CD4-positive, alpha-beta T cell treated with Interleukin-17A for 1 hour (primary cell): ENCODE results near the gene NLRP12.
"Not testable (repeated sequence)": the region's sequence is repeated elsewhere in the genome, so short reads cannot be mapped to it uniquely, and the experiment has no call there.

ENCODE experiments used
- DNase-seq: peaks from one replicate; pipeline ENCODE4 v3.0.0-alpha.2; 2020

The NLRP12 gene

DNA sequence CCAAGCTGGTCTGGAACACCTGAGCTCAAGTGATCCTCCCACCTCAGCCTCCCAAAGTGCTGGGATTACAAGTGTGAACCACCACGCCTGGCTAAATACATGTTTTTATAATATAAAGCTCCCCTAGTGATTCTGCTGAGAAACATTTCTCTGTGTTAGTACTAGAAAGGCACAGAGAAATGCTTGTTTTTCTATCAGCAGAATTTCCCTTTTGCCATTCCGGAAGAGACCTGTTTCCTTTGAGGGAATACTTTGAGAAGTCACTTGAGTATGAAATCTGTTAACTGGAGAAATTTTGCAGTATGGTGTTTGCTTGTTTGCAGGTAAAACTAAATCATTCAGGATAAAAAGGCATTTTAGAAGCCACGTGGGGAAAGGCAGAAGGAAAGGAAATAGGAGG lies 4.4 kb upstream of the NLRP12 start:
- no peak for DNase-seq

GRCh38 chr19:53826876-53827275 lies 2.8 kb upstream of the NLRP12 start:
- no peak for DNase-seq

DNA sequence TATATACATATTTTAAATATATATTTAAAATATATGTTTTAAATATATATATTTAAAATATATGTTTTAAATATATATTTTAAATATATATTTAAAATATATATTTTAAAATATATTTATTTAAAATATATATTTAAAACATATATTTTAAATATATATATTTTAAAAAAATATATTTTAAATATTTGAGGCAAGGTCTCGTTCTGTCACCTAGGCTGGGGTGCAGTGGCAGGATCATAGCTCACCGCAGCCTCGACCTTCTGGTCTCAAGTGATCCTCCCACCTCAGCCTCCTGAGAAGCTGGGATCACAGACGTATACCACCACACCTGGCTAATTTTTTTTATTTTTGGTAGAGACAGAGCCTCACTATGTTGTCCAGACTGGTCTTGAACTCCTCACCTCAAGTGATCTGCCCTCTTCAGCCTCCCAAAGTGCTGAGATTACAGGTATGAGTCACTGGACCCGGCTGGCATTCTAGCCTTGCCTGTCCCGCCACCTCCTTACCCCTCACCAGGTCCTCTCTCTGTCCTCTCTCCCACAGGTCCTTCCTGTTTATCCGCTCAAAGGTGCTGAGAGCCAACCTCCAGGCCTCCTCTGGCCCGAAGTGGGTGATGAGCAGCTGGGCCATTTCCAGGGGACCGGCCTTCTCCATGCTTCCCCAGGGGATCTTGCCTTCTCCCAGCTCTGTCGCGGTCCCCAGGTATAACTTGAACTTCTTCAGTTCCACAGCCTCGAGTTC lies 564 bp downstream of the NLRP12 start:
- no peak for DNase-seq

DNA sequence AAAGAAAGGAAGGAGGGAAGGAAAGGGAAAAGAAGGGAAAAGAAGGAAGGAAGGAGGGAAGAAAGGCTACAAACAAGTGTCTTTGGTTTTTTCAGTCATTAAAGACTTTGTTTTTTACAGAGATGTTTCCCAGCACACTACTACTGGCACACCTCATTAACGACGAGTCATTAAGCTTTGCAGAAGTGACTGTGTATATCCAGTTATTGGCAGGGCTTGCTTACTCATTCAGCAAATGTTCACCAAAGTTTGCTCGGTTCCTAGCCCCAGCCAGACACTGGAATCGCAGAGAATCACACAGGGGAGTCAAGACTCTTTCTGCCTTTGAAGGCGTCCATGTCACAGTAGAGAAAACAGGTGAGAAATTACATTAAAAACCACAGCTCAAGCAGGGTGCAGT lies 4.3 kb downstream of the NLRP12 start:
- no peak for DNase-seq

DNA sequence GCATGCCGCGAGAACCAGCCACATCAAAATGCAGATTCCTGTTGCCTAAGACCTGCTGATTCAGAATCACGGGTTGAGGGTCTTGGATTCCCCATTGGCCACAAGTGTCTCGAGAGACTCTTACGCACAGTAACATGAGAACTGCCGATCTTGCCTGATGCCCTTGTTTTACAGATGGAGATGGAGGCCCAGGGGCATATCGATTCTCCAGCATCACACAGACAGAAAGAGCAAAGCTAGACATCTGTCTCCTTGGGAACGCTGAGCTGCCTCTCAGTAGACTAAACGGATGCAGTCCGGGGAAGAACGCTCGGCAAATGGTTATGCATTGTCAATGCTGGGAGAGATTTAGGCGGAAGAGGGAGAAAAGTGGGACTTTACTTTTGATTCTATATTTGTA lies 5.4 kb downstream of the NLRP12 start:
- DNase-seq = no peak

DNA sequence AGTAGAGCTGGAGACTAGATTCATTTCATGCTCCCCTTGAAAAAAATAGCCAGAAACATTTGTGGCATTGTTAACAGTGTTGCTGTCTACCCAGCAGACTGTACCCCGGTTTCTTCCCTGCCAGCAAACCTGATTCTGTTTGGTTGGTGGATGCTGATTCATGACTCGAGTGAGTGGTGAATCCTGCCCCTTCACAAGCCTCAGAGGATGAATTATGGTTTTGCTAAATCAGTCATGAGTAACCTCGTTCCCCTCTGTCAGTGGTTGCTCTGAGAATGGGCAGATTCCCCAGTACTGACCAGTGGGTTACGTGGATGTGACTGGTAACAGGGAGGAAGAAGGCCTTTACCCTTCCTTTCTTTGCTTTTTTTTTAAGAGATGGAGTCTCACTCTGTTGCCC lies 10.1 kb downstream of the NLRP12 start:
- no peak for DNase-seq

DNA sequence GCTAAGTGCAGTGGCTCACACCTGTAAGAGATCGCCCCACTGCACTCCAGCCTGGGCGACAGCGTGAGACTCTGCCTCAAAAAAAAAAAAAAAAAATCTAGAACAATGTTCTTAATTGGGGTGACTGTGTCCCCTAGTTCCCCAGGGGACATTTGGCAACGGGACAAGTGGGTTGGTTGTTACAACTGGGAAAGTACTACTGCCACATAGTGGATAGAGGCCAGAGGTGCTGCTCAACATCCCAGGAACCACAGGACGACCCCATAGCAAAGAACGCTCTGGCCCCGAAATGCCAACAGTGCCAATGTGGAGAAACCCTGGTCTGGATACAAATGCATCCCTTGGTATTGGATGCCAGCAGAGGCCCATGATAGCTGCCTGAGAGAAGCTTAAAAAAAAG lies 11.8 kb downstream of the NLRP12 start:
- DNase-seq = no peak

DNA sequence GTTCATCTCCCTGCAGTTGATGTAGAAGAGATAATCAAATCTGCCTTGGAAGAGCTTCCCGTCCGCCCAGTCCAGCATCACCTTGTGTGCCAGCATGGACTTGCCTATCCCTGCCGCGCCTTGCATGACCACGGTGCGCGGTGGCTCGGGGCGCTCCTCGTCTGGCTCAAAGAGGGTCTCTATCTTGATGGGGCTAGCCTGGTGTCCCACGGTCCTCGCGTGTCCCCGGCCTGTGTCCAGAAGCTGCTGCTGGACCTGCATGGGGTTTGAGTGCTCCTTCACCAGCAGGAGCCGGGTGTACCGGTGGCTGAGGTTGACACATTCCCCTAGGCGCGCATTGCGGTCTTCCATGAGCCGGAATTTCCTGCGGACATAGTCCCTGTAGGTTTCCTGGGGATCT lies 13.2 kb downstream of the NLRP12 start:
- DNase-seq = no peak

GRCh38 chr19:53810187-53810546 lies 13.9 kb downstream of the NLRP12 start:
- DNase-seq = no peak

- no peak for DNase-seq
These were observed 14.5 kb downstream of the NLRP12 start for GRCh38 chr19:53809518-53810186.

- no peak for DNase-seq
These were observed 15.4 kb downstream of the NLRP12 start for GRCh38 chr19:53808710-53809125.

DNA sequence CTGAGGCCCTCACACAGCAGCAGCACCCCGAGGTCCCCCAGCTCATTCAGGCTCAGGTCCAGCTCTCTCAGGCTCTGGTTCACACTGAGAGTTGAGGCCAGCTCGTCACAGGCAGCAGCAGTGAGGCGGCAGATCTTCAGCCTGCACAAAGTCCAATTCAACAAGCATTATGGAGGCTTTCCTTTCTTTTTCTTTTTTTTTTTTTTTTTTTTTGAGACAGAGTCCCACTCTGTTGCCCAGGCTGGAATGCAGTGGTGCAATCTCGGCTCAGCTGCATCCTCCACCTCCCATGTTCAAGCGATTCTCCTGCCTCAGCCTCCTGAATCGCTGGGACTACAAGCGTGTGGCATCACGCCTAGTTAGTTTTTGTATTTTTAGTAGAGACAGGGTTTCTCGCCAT lies 22.9 kb downstream of the NLRP12 start:
- DNase-seq = no peak

GRCh38 chr19:53795019-53795418 lies 29.1 kb downstream of the NLRP12 start:
- no peak for DNase-seq

DNA sequence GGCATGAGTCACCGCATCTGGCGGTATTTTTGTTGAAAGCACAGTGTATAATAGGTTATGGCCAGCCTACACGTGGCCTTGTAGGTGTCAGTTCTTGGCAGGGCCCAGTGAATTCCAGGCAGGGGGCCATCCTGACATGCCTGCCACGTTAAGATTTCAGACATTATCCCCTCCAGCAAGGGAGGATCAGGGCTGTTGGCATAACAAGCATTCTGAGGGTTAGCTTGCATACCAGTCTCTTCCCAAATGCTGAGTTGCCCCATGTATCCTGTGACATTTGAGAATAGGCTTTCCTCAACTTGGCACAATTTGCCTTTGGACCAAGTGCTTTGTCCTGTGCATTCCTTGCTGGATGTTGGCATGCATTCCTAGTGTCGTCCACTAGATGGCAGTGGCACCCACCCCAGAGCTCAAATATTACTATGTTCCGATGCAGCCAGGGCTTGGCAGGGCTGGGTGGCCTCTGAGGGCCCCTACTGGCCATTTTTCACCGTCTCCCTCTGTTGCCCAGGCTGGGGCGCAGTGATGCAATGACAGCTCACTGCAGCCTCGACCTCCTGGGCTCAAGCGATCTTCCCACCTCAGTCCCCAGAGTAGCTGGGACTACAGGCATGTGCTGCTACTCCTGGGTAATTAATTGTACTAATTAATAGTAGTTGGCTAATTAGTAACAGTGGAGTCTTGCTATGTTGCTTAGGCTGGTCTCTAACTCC lies 31.2 kb downstream of the NLRP12 start:
- peak; percentile 78 for DNase-seq

DNA sequence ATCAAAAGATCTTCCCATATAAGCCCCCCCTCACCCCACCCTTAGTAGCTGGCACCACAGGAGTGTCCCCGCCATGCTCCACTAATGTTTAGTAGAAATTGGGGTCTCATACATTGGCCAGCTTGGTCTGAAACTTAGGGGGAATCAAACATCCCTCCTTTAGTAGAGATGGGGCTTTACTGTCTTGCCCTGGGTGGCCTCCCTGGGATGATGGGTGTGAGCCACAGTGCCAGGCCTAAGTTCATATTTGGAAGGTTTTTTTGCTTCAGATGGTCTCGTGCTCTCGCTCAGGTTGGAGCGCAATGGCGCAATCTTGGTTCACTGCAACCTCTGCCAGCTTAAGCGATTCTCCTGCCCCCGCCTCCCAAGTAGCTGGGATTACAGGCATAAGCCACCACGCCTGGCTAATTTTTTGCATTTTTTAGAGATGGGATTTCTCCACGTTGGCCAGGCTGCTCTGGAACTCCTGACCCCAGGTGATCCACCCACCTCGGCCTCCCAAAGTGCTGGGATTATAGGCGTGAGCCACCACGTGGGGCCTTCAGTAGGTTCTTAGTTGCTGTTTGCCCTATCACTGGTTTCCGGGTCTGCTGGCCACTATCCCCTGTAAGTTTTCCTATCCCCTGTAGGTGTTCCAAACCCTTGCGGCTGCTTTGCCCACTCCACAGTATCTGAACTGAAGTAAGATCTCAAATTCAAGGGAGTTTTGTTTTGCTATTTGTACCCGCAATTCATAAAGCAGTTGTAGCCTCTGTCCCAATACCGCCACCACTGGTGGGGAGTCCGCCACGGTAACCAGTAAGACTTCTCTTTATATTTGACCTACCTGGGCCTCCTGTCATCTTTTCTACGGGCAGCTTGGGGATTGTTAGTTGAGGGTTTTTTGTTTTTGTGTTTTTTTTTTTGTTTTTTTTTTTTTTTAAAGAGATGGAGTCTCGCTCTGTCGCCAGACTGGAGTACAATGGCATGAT lies 34.1 kb downstream of the NLRP12 start:
- no peak for DNase-seq

DNA sequence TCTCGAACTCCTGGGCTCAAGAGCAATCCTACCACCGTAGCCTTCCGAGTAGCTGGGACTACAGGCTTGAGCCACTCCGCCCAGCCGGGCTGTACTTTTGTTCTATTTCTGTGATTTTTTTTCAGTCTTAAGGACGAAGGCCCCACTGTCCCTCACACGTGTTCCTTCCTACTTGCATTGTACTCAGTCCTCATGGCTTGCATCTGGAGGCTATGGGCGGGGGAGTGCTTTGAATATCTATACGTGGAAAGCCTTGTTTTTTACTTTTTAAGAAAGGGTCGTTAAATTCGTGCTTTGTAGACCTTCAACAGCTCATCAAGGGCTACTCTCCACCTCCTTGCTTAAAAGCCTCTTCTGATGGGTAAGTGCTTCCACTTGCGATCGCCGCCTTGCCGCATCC lies 36.8 kb downstream of the NLRP12 start:
- DNase-seq = no peak

DNA sequence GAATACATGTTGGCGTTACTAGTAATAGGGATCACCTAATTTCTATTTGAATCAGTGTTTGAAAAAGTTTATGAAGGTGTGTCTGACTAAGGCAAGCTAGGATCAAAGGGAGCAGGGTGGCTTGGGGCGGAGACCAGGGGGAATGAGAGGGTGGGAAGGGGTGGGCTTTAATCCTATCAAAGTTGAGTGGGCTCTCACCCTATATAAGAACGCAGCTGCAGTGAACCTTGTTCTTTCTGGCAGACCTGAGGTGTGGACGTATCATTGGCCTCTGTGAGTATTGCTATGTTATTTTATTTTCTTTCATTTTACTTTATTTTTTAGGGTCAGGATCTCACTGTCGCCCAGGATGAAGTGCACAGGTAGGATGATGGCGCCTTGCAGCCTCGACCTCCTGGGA lies 37.4 kb downstream of the NLRP12 start:
- no peak for DNase-seq

DNA sequence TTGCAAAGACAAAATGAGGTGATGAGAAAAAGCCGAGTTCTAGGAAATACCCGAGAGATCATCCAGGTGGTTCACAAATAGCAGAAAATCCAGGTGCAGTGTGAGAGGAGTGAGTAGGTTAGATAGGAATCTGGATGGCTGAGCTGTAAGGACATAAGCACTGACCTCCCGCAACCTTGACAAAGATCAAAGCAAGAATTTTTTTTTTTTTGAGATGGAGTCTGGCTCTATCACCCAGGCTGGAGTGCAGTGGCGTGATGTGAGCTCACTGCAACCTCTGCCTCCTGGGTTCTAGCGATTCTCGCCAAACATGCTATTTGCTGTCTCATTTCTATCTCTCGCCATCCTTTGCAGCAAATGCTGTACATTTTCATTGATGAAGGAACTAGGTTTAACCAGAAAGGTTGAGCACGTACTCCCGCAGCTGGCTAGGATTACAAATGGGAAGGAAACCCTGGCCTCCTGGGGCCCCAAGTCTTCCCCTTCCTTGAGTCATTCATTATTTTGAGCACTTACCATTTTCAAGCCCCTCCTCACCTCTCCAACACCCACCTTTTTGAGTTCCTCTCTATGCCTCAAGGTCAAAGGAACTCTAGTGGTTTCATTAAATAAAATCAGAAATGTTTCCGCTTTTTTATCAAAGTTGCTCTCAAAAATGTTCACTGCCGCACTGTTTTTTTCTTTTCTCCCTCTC lies 38.8 kb downstream of the NLRP12 start:
- no peak for DNase-seq

DNA sequence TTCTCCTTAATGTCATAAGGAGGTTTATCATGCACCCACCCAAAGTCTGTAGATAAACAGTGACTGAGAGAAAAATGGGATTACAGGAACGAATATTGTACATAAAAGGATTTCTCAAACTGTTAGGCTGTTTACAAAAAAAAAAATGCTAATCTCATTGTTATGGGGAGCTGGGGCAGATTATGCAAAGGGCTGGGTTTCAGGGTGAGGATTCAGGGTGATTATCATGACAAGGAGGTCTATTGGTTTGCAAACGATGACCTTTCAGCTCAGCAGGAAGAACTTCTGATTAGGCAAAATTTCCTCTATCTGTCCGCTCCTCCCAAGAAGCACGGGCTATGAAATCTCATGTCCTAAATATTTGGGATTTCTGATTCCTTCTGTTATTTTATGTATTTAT lies 41.4 kb downstream of the NLRP12 start:
- no peak for DNase-seq

DNA sequence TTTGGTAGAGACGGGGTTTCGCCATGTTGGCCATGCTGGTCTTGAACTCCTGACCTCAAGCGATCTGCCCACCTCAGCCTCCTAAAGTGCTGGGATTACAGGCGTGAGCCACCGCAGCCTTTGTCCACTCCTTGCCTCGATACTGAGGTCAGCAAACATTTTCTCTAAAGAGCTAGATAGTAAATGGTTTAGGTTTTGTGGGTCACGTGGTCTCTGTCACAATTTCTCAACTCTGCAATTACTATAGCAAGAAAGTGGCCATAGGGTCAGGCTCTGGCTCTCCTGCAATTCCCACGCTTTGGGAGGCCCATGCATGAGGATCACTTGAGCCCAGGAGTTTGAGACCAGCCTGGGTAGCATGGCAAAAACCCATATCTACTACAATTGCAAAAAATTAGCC lies 42.8 kb downstream of the NLRP12 start:
- DNase-seq = not testable (repeated sequence)

DNA sequence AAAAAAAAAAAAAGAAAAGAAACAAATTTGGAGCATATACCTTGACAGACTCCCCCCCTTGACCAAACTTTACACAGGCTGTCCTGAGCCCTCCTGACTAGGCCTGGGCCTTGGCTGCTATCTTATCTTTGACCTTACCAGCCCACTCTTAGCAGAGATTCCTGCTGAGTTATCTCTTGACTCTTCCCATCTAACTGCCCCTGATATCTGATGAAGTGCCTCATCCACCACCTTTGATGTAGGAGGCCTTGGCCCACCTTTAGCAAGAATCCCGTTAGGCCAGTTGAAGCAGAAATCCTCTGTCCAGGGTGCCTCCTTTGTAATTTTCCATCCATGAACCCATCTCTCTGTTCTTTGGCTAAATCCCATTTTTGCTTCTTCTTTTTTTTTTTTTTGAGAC lies 43.6 kb downstream of the NLRP12 start:
- no peak for DNase-seq

GRCh38 chr19:53775524-53775923 lies 48.6 kb downstream of the NLRP12 start:
- DNase-seq = no peak
